Spleen (tissue), 7 donors: ENCODE data around the gene KRTAP5-8.

ENCODE experiments used
- POLR2A ChIP-seq, 3 donors: fragments of 450-650 bp; IDR thresholded peaks; one replicate each; pipeline ENCODE4 v1.5.1; 2017; ENCODE audit warnings: antibody characterized with exemption in 3 of 3, mild to moderate bottlenecking in 1 of 3
- TF ChIP-seq, protein P1 (sequence below), 11 experiments: fragments of 200-600 bp in 7 of 11; fragments of 450-650 bp in 4 of 11; sonication (generic) in 4 of 11; IDR thresholded peaks in 8 of 11; conservative IDR thresholded peaks in 3 of 11; 1 replicate in 7 of 11; 2 replicates in 4 of 11; pipeline versions ENCODE4 v1.4.0 to v1.8.0; 2016 to 2021; ENCODE audit warnings: antibody characterized with exemption in 11 of 11, inconsistent platforms in 4 of 11, mild to moderate bottlenecking in 1 of 11
- donor health status: DM: no; HTN: no; CAD: no; lungs with moderate emphysema.
- donor health status: DM: no; HTN: no; CAD: no.
- donor health status: DM: no; HTN: no; CAD: no.

- TF ChIP-seq, protein P1, sequence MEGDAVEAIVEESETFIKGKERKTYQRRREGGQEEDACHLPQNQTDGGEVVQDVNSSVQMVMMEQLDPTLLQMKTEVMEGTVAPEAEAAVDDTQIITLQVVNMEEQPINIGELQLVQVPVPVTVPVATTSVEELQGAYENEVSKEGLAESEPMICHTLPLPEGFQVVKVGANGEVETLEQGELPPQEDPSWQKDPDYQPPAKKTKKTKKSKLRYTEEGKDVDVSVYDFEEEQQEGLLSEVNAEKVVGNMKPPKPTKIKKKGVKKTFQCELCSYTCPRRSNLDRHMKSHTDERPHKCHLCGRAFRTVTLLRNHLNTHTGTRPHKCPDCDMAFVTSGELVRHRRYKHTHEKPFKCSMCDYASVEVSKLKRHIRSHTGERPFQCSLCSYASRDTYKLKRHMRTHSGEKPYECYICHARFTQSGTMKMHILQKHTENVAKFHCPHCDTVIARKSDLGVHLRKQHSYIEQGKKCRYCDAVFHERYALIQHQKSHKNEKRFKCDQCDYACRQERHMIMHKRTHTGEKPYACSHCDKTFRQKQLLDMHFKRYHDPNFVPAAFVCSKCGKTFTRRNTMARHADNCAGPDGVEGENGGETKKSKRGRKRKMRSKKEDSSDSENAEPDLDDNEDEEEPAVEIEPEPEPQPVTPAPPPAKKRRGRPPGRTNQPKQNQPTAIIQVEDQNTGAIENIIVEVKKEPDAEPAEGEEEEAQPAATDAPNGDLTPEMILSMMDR (IDR thresholded peaks at IDR 0.05 in 8 of 11, conservative IDR thresholded peaks at IDR 0.05 in 3 of 11) = no peak
- TF ChIP-seq POLR2A (IDR thresholded peaks at IDR 0.05) = no peak
Observed at GRCh38 chr11:71568704-71569349, 31.0 kb downstream of the KRTAP5-8 start.
